MM.1S (cell line): ENCODE results near the gene ADRA2B.

Source experiments
- DNase-seq: peaks from one replicate; pipeline ENCODE4 v3.0.0-alpha.2; 2015
- H2AFZ ChIP-seq: fragments of 300-600 bp; sonication (generic); 2 replicates; pipeline ENCODE4 v1.6.0; 2016; ENCODE audit warnings: antibody characterized with exemption, low read length
- H3F3A ChIP-seq: fragments of 300-600 bp; sonication (generic); 2 replicates; pipeline ENCODE4 v1.6.1; 2016; ENCODE audit warnings: mild to moderate bottlenecking, antibody characterized with exemption, low read length, moderate library complexity, mixed read lengths; ENCODE audit not compliant: insufficient read depth
- H3K27ac ChIP-seq: fragments of 300-600 bp; sonication (generic); 2 replicates; pipeline ENCODE4 v1.5.1; 2016; ENCODE audit warnings: mild to moderate bottlenecking, low read length
- H3K27me3 ChIP-seq: fragments of 300-600 bp; sonication (generic); replicated peaks from 2 replicates; pipeline ENCODE4 v1.6.0; 2016; ENCODE audit warnings: low read length; ENCODE audit not compliant: insufficient read depth
- H3K36me3 ChIP-seq: fragments of 300-600 bp; sonication (generic); replicated peaks from 2 replicates; pipeline ENCODE4 v1.6.1; 2016; ENCODE audit warnings: mild to moderate bottlenecking, low read length, mixed read lengths; ENCODE audit not compliant: insufficient read depth
- H3K4me1 ChIP-seq: fragments of 300-600 bp; sonication (generic); 2 replicates; pipeline ENCODE4 v1.6.1; 2016; ENCODE audit warnings: low read length, mixed read lengths
- H3K4me2 ChIP-seq: fragments of 300-600 bp; sonication (generic); 2 replicates; pipeline ENCODE4 v1.6.0; 2016; ENCODE audit warnings: low read depth, low read length
- H3K4me3 ChIP-seq: fragments of 300-600 bp; sonication (generic); 2 replicates; pipeline ENCODE4 v1.5.1; 2016; ENCODE audit warnings: low read length, mixed read lengths
- H3K79me2 ChIP-seq: fragments of 300-600 bp; sonication (generic); 2 replicates; pipeline ENCODE4 v1.6.1; 2016; ENCODE audit warnings: mixed run types, low read length, mixed read lengths
- H3K9ac ChIP-seq: fragments of 300-600 bp; sonication (generic); 2 replicates; pipeline ENCODE4 v1.6.1; 2016; ENCODE audit warnings: low read length, mixed read lengths
- H3K9me2 ChIP-seq: fragments of 300-600 bp; sonication (generic); replicated peaks from 2 replicates; pipeline ENCODE4 v1.6.1; 2016; ENCODE audit warnings: mild to moderate bottlenecking, low read length, mixed read lengths; ENCODE audit not compliant: insufficient read depth
- H3K9me3 ChIP-seq: fragments of 300-600 bp; sonication (generic); replicated peaks from 2 replicates; pipeline ENCODE4 v1.6.1; 2016; ENCODE audit warnings: mild to moderate bottlenecking, low read length, mixed read lengths; ENCODE audit not compliant: insufficient read depth
- H4K20me1 ChIP-seq: fragments of 300-600 bp; sonication (generic); 2 replicates; pipeline ENCODE4 v1.6.1; 2016; ENCODE audit warnings: mild to moderate bottlenecking, low read length, moderate library complexity, mixed read lengths; ENCODE audit not compliant: insufficient read depth
- CTCF ChIP-seq: fragments of 300-600 bp; sonication (generic); IDR thresholded peaks from 2 replicates; pipeline ENCODE4 v1.5.1; 2016; ENCODE audit warnings: antibody characterized with exemption, low read length, mixed read lengths
- EZH2 ChIP-seq: fragments of 300-600 bp; sonication (generic); optimal IDR thresholded peaks from 2 replicates; pipeline ENCODE3; 2017; ENCODE audit warnings: low read depth, mild to moderate bottlenecking, antibody characterized with exemption, low read length, mixed read lengths
- EZH2phosphoT487 ChIP-seq: fragments of 300-600 bp; sonication (generic); IDR thresholded peaks from 2 replicates; pipeline ENCODE4 v1.6.1; 2018; ENCODE audit warnings: antibody characterized with exemption, low read length

The ADRA2B gene

DNA sequence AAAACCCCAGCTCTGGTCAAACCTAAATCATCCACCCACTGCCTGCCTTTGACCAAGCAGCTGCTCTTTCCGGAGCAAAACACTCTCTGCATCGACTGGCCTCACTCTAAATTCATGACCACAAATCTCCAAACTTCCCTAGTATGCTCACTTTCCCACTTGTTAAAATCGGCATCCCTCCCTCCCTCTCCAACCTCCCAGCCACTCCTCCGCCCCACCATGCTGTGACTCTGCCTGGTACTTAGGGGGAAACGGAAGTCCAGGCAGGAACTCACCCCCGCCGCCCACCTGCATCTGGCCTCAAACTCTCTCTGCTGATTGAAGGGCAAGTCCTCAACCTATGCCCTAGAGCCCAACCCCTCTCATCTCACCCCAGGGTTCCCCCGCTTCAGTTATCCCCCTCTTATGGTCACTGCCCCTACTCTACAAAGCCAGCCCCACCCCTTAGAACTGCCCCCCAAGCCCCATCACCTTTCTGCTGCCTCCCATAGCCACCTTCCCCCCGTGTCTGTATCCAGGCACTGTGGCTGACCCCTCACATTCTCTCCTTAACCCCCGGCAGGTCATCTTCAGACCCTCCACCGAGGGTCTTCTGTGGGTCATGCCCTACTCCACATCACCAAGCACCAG, 3.8 kb upstream of the ADRA2B start:
- no peaks in the 10 kb centered on the region for H3K36me3 ChIP-seq
- no peaks in the 10 kb centered on the region for H3K79me2 ChIP-seq
- H3K9ac ChIP-seq: no peak overlapping the region
- no peaks in the 10 kb centered on the region for H3F3A ChIP-seq
- H3K4me1 ChIP-seq: 0 out of 2 replicates have a peak, but pooled peaks cover 4% of the 10 kb centered on the region
- no peak overlapping the region for H3K4me3 ChIP-seq
- H4K20me1 ChIP-seq: no peaks in the 10 kb centered on the region
- TF ChIP-seq EZH2: no peak
- no peak for TF ChIP-seq CTCF
- no peak for TF ChIP-seq EZH2phosphoT487
- H3K9me3 ChIP-seq: no peaks in the 10 kb centered on the region
- no peak overlapping the region for H3K27ac ChIP-seq
- H2AFZ ChIP-seq: no peak overlapping the region
- DNase-seq: no peak
- no peak overlapping the region for H3K4me2 ChIP-seq
- H3K9me2 ChIP-seq: no peaks in the 10 kb centered on the region
- H3K27me3 ChIP-seq: peaks cover 76% of the 10 kb centered on the region

DNA sequence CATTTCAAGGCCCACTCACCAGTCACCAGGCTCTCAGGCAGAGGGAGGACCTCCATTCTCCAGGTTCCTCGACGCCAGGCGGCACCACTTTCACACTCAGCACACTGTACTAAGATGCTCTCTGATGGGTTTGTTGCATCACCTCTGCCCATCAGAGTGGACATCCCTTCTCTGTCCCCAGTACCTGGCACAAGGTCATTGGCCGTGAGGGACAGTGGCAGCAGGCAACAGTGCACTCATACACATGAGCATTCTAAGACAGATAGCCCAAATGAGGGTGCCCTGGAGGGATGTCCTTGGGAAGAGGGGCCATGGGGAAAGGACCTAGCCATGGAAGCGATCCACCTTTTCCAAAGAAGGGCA, 3.0 kb upstream of the ADRA2B start:
- Histone ChIP-seq H3K9me2 (no peaks in the 10 kb centered on the region), H3K27ac (no peak overlapping the region), H3K9me3 (no peaks in the 10 kb centered on the region), H3K4me3 (no peak overlapping the region), H4K20me1 (no peaks in the 10 kb centered on the region), H3K79me2 (no peaks in the 10 kb centered on the region), H2AFZ (no peak overlapping the region), H3K36me3 (no peaks in the 10 kb centered on the region), H3F3A (no peaks in the 10 kb centered on the region), H3K27me3 (peaks cover 72% of the 10 kb centered on the region), H3K4me2 (no peak overlapping the region), H3K4me1 (0 out of 2 replicates have a peak, but pooled peaks cover 4% of the 10 kb centered on the region), H3K9ac (no peak overlapping the region)
- DNase-seq: no peak
- TF ChIP-seq CTCF (no peak), EZH2phosphoT487 (no peak), EZH2 (no peak)

- Histone ChIP-seq H3K4me1 (0 out of 2 replicates have a peak, but pooled peaks cover 4% of the 10 kb centered on the region), H3F3A (no peaks in the 10 kb centered on the region), H2AFZ (no peak overlapping the region), H3K9me3 (no peaks in the 10 kb centered on the region), H3K9ac (no peak overlapping the region), H3K4me3 (no peak overlapping the region), H3K79me2 (no peaks in the 10 kb centered on the region), H3K4me2 (no peak overlapping the region), H3K36me3 (no peaks in the 10 kb centered on the region), H3K9me2 (no peaks in the 10 kb centered on the region), H3K27me3 (peaks cover 71% of the 10 kb centered on the region), H3K27ac (no peak overlapping the region), H4K20me1 (no peaks in the 10 kb centered on the region)
- DNase-seq: no peak
- TF ChIP-seq EZH2 (no peak), CTCF (no peak), EZH2phosphoT487 (no peak)
These were observed 2.5 kb upstream of the ADRA2B start for GRCh38 chr2:96118698-96119388.
